ENCODE measurements around the gene GDF3. TPM values are rescaled to one million over a fixed set of nuclear protein-coding genes. Genes with fewer than 3 reads are reported as not detected.

The GDF3 gene
- polyA plus RNA-seq, 3 donors = not detected

DNA sequence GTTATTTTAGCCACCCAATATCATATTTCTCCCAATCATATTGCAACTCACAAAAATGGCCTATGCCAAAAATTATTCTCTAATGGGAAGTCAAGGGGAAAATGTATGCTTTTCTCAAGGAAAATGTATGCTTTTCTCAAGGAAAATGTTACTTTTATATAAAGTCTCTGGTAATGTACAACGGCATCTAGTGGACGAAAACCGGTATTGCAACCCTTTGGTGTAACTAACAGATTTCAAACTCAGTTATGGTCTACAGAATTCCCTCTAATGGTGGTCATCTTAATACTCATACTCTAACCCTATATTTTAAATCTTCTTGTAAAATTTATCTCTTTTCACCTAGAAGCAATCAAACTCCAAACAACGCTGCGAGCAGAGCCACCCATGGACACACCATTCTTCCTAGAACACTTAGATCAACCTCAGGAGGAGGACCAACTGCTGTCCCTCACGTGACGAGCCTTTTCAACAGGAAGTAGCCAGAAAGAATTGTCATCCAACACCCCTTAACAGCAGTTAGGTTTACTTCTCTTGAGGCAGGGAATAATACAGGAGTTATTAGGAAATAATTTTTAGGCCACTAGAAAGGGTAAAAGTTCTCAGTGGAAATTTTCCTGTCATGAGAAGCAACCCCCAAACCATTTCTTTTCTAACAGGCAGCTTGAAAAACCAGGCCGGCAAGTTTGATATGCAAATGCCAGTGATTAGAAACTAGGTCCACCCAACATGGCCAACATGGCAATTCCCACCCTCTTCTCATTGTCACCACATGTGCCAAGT is 50.0 kb downstream of the GDF3 start:
- H3K4me2 ChIP-seq (replicated peaks; ENCODE audit: extremely low read depth, low read length, poor library complexity, severe bottlenecking) = no peak overlapping the region
- TF ChIP-seq, protein P1, sequence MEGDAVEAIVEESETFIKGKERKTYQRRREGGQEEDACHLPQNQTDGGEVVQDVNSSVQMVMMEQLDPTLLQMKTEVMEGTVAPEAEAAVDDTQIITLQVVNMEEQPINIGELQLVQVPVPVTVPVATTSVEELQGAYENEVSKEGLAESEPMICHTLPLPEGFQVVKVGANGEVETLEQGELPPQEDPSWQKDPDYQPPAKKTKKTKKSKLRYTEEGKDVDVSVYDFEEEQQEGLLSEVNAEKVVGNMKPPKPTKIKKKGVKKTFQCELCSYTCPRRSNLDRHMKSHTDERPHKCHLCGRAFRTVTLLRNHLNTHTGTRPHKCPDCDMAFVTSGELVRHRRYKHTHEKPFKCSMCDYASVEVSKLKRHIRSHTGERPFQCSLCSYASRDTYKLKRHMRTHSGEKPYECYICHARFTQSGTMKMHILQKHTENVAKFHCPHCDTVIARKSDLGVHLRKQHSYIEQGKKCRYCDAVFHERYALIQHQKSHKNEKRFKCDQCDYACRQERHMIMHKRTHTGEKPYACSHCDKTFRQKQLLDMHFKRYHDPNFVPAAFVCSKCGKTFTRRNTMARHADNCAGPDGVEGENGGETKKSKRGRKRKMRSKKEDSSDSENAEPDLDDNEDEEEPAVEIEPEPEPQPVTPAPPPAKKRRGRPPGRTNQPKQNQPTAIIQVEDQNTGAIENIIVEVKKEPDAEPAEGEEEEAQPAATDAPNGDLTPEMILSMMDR (IDR thresholded peaks at IDR 0.05) = peak; percentile 90
- no peaks in the 10 kb centered on the region for H3K27me3 ChIP-seq (ENCODE audit: control insufficient read depth in 2 of 2, insufficient read depth in 2 of 2, low read length in 2 of 2)
- no peak overlapping the region for H3K9ac ChIP-seq (ENCODE audit: insufficient read depth, low read length, poor library complexity, severe bottlenecking)
- H3K9me3 ChIP-seq (replicated peaks in 1 of 2; ENCODE audit: control insufficient read depth in 1 of 2, insufficient read depth in 1 of 2, low read length in 2 of 2) = no peaks in the 10 kb centered on the region
- intact Hi-C loops (cut with micrococcal nuclease) = no loop called here
- H2AFZ ChIP-seq (ENCODE audit: insufficient read depth, low read depth, low read length, poor library complexity, severe bottlenecking) = peak overlapping the region; percentile 47
- H4K20me1 ChIP-seq (ENCODE audit: insufficient read depth, low read length) = no peaks in the 10 kb centered on the region
- Mint-ChIP-seq H3K9me3 (no peaks in the 10 kb centered on the region), H3K27ac (peak overlapping the region in 3 of 7 donors; percentile 8 to 57 (median 8)), H3K4me1 (peaks cover 22% of the 10 kb centered on the region), H3K36me3 (no peaks in the 10 kb centered on the region), H3K27me3 (ENCODE audit: low read depth in 3 of 3) (peaks cover 0 to 2% (median 1%) of the 10 kb centered on the region in 3 donors), H3K4me3 (peak overlapping the region; percentile 45 to 60)
- peaks cover 9 to 15% of the 10 kb centered on the region in 2 donors for H3K4me1 ChIP-seq (ENCODE audit: control insufficient read depth in 1 of 2, insufficient read depth in 2 of 2, low read length in 2 of 2)
- peak; percentile 16 to 58 (median 55) for DNase-seq
- H3K27ac ChIP-seq (ENCODE audit: low read depth in 1 of 2, low read length in 2 of 2) = no peak overlapping the region
- no peak overlapping the region for H3K4me3 ChIP-seq (replicated peaks in 1 of 3; ENCODE audit: low read depth in 2 of 3, low read length in 3 of 3)
- no peaks in the 10 kb centered on the region for H3K36me3 ChIP-seq (replicated peaks in 1 of 2; ENCODE audit: control insufficient read depth in 1 of 2, insufficient read depth in 2 of 2, low read length in 2 of 2)
- H3K79me2 ChIP-seq (ENCODE audit: insufficient read depth, low read length) = no peaks in the 10 kb centered on the region
- whole genome bisulfite sequencing (ENCODE audit: insufficient coverage) = 33% methylated on average over 3 of the region's 8 CpGs

DNA sequence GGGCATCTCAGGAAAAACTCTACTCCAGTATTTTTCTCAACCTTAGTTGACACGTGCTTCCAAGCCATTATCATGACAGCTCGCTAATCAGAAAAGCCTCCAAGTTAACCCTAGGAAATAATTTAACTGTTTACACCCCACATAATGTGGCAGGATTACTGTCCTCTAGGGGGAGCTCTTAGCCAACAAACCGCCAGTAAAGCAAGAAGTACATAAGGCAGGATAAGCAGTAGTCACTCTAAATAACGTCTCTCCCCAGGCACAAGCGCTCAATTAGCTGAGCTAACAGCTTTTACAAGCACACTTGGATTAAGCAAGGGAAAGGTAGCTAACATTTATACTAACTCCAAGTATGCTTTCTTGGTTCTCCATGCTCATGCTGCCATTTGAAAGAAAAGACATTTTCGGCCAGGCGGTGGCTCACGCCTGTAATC is 52.7 kb downstream of the GDF3 start:
- TF ChIP-seq, protein P1 (IDR thresholded peaks at IDR 0.05) = peak; percentile 44
- DNase-seq = peak in 2 of 3 donors; percentile 4 to 21
- Histone ChIP-seq H3K27me3 (ENCODE audit: control insufficient read depth in 2 of 2, insufficient read depth in 2 of 2, low read length in 2 of 2) (no peaks in the 10 kb centered on the region), H3K4me3 (replicated peaks in 1 of 3; ENCODE audit: low read depth in 2 of 3, low read length in 3 of 3) (no peak overlapping the region), H3K9ac (ENCODE audit: insufficient read depth, low read length, poor library complexity, severe bottlenecking) (no peak overlapping the region), H3K4me2 (replicated peaks; ENCODE audit: extremely low read depth, low read length, poor library complexity, severe bottlenecking) (no peak overlapping the region), H3K27ac (ENCODE audit: low read depth in 1 of 2, low read length in 2 of 2) (no peak overlapping the region), H3K9me3 (replicated peaks in 1 of 2; ENCODE audit: control insufficient read depth in 1 of 2, insufficient read depth in 1 of 2, low read length in 2 of 2) (no peaks in the 10 kb centered on the region), H3K36me3 (replicated peaks in 1 of 2; ENCODE audit: control insufficient read depth in 1 of 2, insufficient read depth in 2 of 2, low read length in 2 of 2) (no peaks in the 10 kb centered on the region), H3K4me1 (ENCODE audit: control insufficient read depth in 1 of 2, insufficient read depth in 2 of 2, low read length in 2 of 2) (peaks cover 25 to 33% of the 10 kb centered on the region in 2 donors), H2AFZ (ENCODE audit: insufficient read depth, low read depth, low read length, poor library complexity, severe bottlenecking) (no peak overlapping the region), H3K79me2 (ENCODE audit: insufficient read depth, low read length) (no peaks in the 10 kb centered on the region), H4K20me1 (ENCODE audit: insufficient read depth, low read length) (no peaks in the 10 kb centered on the region)
- Mint-ChIP-seq H3K9me3 (no peaks in the 10 kb centered on the region), H3K4me3 (no peak overlapping the region), H3K27ac (no peak overlapping the region), H3K4me1 (peaks cover 41% of the 10 kb centered on the region), H3K27me3 (ENCODE audit: low read depth in 3 of 3) (peaks cover 0 to 5% (median 1%) of the 10 kb centered on the region in 3 donors), H3K36me3 (no peaks in the 10 kb centered on the region)
- intact Hi-C loops (cut with micrococcal nuclease) = no loop called here
- WGBS (ENCODE audit: insufficient coverage) = 49% methylated on average over 3 of the region's 8 CpGs

Measured in CD14-positive monocyte (primary cell).